HG03342 (cell line): ENCODE data around the gene SGTB.

Experiments used
- ATAC-seq: cut with Tn5 transposase; IDR thresholded peaks from one replicate; pipeline ENCODE4 v1.9.1; 2021; ENCODE audit warnings: mild to moderate bottlenecking, moderate library complexity; ENCODE audit not compliant: unreplicated experiment

SGTB gene

GRCh38 chr5:65721720-65722574 lies at the start of gene SGTB, which contains the start of gene NLN:
Gene SGTB, minus strand, starts transcription at chr5:65722109. Its CDS starts 1,302 bp downstream, at chr5:65720807.
Gene NLN, plus strand, starts transcription at chr5:65722205. Its CDS starts 169 bp downstream, at chr5:65722374.
- peak; percentile 91 for ATAC-seq

- no peak for ATAC-seq
These were observed 49.4 kb upstream of the SGTB start for GRCh38 chr5:65771266-65771665.

- no peak for ATAC-seq
These were observed 47.6 kb upstream of the SGTB start for GRCh38 chr5:65769539-65769938.

GRCh38 chr5:65768723-65769346 lies 46.9 kb upstream of the SGTB start:
- no peak for ATAC-seq

GRCh38 chr5:65767565-65767964 lies 45.7 kb upstream of the SGTB start:
- ATAC-seq, result no peak

- no peak for ATAC-seq
These were observed 44.9 kb upstream of the SGTB start for GRCh38 chr5:65766781-65767180.

- no peak for ATAC-seq
These were observed 44.3 kb upstream of the SGTB start for GRCh38 chr5:65766175-65766574.

GRCh38 chr5:65765582-65765981 lies 43.7 kb upstream of the SGTB start:
- ATAC-seq, result no peak

GRCh38 chr5:65762234-65762633 lies 40.3 kb upstream of the SGTB start:
- no peak for ATAC-seq

GRCh38 chr5:65760504-65761275 lies 38.8 kb upstream of the SGTB start:
- ATAC-seq, result no peak

- no peak for ATAC-seq
These were observed 36.7 kb upstream of the SGTB start for GRCh38 chr5:65758546-65759144.

- ATAC-seq, result no peak
These were observed 31.3 kb upstream of the SGTB start for GRCh38 chr5:65753189-65753588.

- ATAC-seq, result no peak
These were observed 29.0 kb upstream of the SGTB start for GRCh38 chr5:65750938-65751337.

GRCh38 chr5:65749956-65750355 lies 28.0 kb upstream of the SGTB start:
- no peak for ATAC-seq

- ATAC-seq, result no peak
These were observed 27.4 kb upstream of the SGTB start for GRCh38 chr5:65749221-65749844.

- peak; percentile 91 for ATAC-seq
These were observed 20.8 kb upstream of the SGTB start for GRCh38 chr5:65742565-65743231.

- no peak for ATAC-seq
These were observed 17.3 kb upstream of the SGTB start for GRCh38 chr5:65739162-65739561.

GRCh38 chr5:65738305-65738704 lies 16.4 kb upstream of the SGTB start:
- ATAC-seq, result no peak

GRCh38 chr5:65737842-65738241 lies 15.9 kb upstream of the SGTB start:
- ATAC-seq, result no peak

- ATAC-seq, result no peak
These were observed 14.1 kb upstream of the SGTB start for GRCh38 chr5:65736011-65736410.
